GM12873 (cell line): ENCODE measurements around the gene NALCN.

ENCODE experiments used
- TF ChIP-seq, protein P1 (sequence below): IDR thresholded peaks from 2 replicates; pipeline ENCODE4 v1.5.1; 2012; ENCODE audit warnings: low read depth, mild to moderate bottlenecking, moderate library complexity, low read length, control low read depth; ENCODE audit not compliant: insufficient read depth; ENCODE audit errors: missing control alignments

NALCN gene

DNA sequence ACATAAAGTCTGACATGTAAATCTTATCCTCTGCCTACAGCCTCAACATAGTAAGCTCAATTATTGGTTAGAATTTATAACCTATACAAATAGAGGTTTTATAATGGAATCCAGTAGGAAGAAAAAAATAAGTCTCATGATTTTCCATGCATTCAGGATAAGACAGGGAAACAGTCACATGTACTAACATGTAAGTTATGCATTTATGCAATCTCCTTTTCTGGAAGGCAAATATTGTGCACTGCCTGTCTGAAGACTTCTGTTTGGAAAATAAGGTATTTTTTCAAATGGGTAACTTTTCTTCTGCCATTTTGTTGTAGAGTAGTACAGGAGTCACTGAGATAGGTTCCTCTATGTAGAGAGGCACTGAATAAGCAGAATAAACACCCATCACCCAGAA, 92.7 kb downstream of the NALCN start:
- TF ChIP-seq, protein P1, sequence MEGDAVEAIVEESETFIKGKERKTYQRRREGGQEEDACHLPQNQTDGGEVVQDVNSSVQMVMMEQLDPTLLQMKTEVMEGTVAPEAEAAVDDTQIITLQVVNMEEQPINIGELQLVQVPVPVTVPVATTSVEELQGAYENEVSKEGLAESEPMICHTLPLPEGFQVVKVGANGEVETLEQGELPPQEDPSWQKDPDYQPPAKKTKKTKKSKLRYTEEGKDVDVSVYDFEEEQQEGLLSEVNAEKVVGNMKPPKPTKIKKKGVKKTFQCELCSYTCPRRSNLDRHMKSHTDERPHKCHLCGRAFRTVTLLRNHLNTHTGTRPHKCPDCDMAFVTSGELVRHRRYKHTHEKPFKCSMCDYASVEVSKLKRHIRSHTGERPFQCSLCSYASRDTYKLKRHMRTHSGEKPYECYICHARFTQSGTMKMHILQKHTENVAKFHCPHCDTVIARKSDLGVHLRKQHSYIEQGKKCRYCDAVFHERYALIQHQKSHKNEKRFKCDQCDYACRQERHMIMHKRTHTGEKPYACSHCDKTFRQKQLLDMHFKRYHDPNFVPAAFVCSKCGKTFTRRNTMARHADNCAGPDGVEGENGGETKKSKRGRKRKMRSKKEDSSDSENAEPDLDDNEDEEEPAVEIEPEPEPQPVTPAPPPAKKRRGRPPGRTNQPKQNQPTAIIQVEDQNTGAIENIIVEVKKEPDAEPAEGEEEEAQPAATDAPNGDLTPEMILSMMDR, result no peak

- TF ChIP-seq, protein P1, result no peak
Observed at GRCh38 chr13:101317986-101318523, 98.3 kb downstream of the NALCN start.

DNA sequence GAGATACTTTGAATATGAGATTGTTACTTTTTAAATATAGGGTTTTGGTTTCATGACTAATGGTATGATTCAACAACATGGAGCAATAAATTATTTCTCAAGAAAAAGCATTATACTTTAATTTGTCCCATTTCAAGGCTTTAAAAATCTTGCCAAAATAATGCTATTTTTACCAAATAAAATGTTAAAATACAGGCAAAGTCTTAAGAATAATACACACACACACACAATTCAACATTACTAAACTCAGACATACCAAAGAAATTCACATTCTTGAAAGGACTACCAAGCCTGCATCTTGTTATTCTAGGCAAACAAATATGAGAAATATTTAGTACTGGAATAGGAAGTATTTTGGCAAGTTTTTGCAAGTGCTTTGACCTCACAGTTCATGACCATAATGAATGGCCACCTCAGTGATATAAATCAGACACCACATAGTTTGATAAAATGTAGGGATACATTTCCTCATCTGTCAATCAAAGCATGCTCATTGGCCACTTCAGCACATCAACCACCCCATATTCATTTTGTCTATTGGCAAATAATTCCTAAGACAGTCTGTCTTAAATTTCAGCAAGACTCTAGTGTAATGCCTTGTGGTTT, 107.2 kb downstream of the NALCN start:
- TF ChIP-seq, protein P1, result no peak

GRCh38 chr13:101308247-101309013, 107.9 kb downstream of the NALCN start:
- TF ChIP-seq, protein P1, result no peak

DNA sequence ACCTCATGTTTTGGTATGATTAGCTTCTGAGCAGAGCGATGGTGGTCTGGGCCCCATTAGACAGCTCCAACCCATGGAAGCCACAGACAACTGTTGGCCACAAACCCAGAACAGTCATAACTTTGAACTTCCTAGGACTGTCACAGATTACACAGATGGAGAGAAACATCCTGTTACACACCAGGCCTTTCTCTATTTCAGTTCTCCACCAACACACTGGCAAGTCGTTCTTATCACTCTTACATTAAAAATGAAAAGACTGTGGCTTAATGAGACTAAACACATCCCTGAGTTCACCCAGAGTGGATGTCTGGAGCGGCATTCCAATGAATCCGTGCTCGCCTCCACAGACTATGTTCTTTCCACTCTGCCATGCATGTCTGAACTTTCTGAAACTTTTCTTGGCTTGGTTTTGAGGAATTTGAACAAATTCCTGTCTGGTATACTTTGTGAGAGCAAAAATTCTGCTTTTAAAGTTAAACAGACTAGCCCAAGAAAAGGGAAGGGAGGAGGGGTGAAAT, 109.1 kb downstream of the NALCN start:
- TF ChIP-seq, protein P1, result no peak

DNA sequence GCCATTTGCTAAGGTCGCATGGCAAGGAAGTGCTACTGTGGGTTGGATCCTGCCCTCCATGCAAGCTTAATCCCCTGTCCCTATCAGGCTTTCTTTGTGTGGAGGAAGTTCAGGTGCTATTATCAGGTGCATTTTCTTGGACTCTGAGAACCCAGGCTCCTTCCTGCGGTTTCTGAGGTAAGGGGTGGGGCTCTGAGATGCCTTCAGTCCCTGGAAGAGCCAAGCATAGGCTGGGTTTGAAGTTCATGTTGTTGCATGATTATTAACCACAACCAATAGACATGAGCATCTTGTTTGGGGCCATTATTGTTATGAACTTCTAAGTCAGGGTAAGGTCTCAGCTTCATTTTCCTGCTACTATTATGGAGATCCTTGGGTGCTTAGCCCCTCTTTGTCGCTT, 109.5 kb downstream of the NALCN start:
- TF ChIP-seq, protein P1, result no peak

DNA sequence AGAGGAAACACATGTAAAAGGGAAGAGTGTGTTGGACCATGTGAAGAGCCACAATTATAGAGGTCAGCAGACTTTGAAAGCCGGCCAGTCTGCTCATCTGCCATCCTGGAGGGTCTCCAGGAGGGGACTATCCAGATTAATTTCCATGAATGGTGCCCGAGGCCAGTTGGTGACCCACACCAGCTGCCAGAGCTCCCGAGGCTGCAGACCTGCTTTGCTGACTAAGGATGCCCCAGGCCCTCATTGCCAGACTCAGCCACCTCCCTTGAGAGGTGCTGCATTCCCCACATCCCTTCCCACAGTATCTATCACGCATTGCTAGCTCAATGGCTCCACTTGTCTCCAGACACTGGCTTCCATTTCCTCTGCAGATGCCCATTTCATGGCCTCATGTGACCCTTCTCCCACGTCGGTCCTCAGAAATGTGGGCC, 110.3 kb downstream of the NALCN start:
- TF ChIP-seq, protein P1, result no peak
